H54 (cell line): ENCODE measurements around the gene OBSCN.
"Not testable (repeated sequence)": the region's sequence is repeated elsewhere in the genome, so short reads cannot be mapped to it uniquely, and the experiment has no call there.

Experiments
- DNase-seq: peaks from one replicate; pipeline ENCODE4 v3.0.0; 2011; ENCODE audit warnings: low spot score, mixed read lengths; ENCODE audit not compliant: insufficient read length
- FAIRE-seq: peaks from 3 replicates; lab custom pipeline; 2011; peaks lifted over from hg19 to GRCh38; lab: Jason Lieb, UNC
- POLR2A ChIP-seq: IDR thresholded peaks from 2 replicates; pipeline ENCODE4 v1.6.1; 2011; ENCODE audit warnings: low read depth, mild to moderate bottlenecking, low read length

The OBSCN gene

DNA sequence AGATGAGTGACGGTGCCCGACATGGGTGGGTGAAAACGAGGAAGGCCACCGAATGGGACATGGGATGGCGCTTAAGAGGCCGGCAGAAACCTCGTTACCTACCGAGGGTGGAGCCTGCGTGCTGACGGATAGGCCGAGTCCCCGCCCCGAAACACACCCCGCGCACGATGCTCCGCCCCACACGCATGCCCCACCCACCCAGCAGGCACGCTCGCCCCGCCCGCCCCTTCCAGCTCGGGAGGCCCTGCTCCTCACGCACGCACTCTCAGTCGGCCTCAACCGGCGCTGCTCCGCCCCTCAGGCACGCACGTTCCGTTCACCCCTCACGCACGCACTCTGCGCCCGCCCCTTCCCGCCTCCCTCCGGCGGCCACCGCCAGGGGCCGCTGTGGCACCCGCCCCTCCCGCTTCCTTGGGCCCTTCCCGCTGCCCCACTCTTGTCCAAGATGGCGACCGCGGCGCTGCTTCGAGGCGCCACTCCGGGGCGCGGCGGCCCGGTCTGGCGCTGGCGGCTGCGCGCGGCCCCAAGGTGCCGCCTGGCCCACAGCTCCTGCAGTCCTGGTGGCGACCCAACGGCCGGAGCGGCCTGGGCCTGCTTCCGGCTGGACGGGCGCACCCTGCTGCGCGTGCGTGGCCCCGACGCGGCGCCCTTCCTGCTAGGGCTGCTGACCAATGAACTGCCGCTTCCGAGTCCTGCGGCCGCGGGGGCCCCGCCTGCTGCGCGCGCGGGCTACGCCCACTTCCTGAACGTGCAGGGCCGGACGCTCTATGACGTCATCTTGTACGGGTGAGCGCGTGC lies 42.3 kb upstream of the OBSCN start, which contains the start of gene IBA57:
IBA57 (plus strand) TSS at position 433 of the 798 bp plus-strand sequence; CDS start at position 446, 13 bp downstream.
- peak; percentile 80 for TF ChIP-seq POLR2A
- no peak for FAIRE-seq
- DNase-seq = peak; percentile 98

DNA sequence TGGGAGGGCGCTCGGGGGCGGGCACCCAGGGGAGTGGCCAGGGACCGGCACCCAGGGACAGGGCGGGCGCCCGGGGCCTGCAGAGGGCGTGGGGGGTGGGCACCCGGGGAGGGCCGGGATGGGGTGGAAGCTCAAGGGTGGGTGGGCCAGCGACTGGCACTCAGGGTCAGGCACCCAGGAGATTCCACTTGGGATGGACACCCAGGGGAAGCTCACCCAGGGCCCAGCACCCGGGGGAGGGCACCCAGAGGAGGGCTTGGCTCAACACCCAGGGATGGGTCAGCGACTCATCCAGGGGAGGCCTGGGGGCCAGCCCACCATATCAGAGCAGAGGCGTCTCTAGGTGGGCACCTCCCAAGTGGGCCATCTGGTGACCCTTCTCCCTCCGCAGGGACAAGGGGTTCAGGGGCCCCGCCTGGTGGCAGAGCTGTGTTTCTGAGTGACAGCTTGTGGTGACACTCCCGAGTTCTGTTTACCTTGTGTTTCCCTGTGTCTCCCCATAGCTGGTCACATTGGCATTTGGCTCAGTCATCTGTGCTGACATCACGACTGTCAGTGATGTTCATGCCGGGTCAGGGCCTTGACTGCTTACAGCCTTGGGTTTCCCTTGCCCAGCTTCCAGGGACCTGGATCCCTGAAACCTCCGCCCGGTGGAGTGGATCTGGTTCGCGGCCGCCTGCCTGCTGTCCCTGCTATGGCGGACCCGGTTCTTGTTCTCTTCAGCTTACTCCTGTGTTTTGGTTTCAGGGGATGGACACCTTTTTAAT lies 41.5 kb upstream of the OBSCN start:
- FAIRE-seq = no peak

DNA sequence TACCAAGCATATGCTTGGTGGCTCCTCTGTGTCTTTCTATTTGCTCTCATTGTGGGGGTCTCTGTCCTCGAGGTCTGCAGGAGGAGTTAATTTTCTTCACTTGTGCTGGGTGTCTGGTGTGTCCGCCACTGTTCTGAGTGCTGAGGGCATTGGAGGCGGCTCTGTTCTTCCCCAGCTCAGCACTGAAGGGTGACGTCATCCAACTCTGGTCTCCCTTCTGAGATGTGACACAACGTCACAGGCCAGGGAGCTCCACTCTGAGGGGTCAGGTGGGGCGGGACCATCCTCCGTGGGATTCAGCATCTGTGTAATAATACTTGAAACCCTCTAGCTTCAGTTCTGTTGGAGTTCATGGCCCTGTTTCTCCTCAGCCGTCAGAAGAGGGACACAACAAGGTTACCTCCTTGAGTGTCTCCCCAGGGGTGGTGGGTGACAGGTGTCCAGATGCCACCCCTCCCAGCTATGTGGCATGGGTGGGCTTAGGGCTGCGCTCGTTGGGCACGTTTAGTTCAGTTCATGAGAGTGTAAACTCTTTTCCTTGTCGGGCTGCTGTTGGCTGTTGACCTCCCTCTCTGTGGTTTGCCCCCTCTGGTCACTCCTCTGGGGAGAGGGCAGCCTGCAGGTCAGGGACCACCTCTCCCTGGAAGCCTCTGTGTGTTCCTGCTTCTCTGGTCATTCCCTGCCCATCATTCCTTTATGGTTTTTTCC lies 39.1 kb upstream of the OBSCN start:
- no peak for FAIRE-seq

More for the DNA sequence above, 41.5 kb upstream of the OBSCN start:
- TF ChIP-seq POLR2A = no peak
- peak; percentile 72 for DNase-seq

DNA sequence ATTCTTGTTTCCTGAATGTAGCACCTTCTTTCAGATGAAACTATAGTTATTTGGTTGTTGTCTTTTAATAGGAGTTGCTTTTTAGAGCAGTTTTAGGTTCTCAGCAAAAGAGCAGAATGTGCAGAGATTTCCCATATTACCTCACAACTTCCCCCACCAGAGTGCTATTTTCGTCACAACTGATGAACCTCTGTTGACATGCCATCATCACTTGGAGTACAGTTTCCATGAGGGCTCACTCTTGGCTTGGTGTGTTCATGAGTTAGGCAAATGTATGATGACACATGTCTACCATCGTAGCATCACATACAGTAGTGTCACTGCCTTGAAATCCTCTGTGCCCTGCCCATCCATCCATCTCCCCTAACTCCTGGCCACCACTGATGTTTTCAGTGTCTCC lies 38.5 kb upstream of the OBSCN start:
- no peak for TF ChIP-seq POLR2A
- DNase-seq = no peak
- FAIRE-seq = no peak

More for the DNA sequence above, 39.1 kb upstream of the OBSCN start:
- no peak for DNase-seq
- no peak for TF ChIP-seq POLR2A

DNA sequence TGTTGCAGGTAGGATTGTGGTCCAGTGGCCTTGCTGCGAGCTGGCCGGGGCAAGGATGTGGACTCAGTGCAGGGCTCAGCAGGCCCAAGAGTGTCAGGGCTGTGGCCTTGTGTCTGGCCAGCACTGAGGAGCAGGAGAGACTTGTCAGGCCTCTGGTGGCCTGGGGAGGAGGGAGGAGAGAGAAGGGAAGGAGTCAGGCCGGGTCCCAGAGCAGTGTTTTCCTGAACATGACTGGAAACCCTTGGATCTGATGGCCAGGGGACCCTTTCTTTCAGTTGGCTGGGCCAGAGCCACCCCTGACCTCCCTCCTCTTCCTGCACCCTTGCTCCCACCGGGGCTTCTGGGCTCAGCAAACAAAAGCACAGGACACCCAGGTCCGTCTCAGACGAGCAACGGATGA lies 37.2 kb upstream of the OBSCN start:
- TF ChIP-seq POLR2A = no peak
- DNase-seq (no peak), FAIRE-seq (no peak)

DNA sequence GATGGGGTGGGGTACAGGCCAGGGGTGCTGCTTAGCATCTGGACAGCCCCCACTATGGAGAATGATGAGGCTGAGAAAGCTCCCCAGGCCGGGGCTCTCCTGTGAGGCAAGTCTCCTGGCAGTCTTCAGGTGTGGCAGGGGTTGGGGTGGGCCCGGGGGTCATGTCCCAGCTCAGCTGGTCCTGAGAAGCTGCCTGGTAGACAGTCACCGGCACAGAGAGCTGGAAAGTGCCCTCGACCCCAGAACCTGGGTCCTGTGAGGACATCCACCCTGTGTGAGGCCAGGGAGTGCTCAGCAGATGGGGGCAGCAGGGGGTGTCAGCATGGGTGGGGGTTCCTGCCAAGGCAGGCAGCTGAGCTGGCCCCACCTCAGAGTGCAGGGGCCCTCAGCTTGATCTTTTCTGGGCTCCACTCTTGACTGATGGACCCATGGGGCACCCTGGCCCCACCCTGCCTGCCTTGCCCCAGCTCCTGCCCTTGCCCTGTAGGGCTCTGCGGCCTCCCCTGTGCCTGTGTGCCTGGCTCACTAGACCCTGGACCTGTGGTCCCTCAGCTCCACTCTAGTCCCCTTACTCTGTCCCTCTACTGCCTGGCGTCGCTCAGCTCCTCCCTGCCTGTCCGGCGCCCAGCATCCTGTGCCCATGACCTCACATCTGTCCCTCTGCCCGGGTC lies 36.5 kb upstream of the OBSCN start:
- no peak for TF ChIP-seq POLR2A
- FAIRE-seq (no peak), DNase-seq (no peak)

DNA sequence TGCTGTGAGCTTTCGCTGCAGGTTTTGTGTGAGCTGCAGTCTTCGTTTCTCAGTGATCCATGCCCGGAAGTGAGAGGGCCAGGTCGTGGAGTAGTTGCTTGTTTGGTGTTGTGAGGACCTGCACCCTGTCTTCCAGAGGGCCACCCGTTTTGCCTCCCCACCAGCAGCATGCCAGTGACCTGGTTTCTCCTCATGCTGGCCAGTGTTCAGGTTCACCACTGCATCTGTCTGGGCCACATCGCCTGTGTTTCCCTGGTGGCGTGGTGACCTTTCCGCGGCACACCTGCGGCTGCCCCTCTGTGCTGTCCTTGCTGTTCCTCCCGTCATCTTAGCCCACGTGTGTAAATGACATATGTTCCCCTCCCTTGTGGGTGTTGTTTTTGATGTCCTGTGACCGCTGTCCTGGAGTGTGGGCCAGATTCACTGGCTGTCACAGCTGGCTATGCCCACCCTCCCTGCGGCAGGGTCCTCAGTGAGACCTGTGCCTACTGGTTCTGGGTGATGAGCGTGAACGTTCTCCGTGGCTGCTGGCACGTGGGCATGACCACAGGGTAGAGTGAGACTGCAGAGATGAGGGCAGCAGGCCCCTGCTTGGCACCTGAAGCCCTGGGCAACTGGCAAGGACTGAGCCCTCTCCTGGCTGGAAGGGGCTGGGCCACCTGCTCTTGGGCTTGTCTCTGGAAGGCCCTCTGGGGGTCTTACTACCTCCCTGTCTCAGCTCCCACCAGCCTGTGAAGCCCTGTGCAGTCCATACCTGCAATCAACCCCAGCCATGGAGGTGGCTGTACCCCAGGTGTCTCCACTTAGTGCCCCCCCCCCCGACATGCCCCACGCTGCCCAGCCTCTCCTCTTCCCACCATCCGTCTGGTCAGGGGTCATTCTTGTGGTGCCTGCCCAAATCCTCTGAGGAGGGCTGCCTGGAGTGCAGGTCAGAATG lies 35.0 kb upstream of the OBSCN start:
- no peak for DNase-seq
- FAIRE-seq = no peak
- TF ChIP-seq POLR2A = no peak

DNA sequence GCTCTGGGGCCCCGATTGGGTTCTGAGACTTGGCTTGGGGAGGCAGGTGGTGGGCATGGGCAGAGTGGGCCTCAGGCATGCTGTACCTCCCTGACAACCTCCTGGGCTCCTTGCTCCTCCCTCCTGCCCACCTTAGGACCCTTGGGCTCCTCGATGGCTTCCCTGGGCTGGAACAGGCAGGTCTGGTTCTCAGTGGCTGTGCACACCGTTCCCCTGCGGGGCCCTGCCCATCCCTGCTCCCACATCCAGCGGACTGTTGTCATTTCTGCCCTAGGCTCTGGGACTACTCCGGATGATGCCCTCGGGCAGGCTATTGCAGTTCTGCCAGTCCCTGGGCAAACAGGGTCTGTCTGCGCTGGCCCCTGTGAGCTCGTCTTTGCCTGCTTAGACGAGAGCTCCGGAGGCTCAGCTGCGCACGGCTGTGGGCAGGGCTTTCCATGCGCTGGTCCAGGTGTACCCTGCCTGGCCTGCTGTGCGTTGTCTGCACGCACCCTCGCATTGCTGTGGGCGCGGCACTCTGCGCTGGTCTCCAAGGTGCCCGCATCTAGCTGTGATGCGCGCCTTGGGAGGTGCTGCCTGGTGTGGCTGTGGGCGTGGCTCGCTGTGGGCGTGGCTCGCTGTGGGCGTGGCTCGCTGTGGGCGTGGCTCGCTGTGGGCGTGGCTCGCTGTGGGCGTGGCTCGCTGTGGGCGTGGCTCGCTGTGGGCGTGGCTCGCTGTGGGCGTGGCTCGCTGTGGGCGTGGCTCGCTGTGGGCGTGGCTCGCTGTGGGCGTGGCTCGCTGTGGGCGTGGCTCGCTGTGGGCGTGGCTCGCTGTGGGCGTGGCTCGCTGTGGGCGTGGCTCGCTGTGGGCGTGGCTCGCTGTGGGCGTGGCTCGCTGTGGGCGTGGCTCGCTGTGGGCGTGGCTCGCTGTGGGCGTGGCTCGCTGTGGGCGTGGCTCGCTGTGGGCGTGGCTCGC lies 34.0 kb upstream of the OBSCN start:
- DNase-seq, FAIRE-seq: not testable (repeated sequence)

DNA sequence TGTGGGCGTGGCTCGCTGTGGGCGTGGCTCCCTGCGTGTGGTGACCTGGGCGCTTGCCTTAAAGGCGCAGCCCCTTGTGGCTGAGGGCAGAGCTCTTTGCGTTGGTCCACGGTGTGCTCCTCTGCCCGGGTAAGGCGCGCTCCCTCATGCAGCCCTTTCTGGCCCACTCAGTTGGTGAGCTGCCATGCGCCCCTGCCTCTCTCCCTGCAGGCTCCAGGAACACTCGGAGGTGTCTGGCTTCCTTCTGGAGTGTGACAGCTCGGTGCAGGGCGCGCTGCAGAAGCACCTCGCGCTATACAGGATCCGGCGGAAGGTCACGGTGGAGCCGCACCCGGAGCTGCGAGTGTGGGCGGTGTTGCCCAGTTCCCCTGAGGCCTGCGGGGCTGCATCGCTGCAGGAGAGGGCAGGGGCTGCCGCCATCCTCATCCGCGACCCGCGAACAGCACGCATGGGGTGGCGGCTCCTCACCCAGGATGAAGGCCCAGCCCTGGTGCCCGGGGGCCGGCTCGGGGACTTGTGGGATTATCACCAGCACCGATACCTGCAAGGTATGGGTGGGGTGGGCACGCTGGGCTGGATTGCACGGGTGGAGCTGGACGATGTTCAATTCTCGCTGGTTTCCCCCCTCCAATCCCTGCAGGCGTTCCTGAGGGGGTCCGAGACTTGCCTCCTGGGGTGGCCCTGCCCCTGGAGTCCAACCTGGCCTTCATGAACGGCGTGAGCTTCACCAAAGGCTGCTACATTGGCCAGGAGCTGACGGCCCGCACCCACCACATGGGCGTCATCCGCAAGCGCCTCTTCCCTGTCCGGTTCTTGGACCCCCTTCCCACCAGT lies 33.1 kb upstream of the OBSCN start:
- FAIRE-seq (no peak), DNase-seq (no peak)
- TF ChIP-seq POLR2A = no peak

DNA sequence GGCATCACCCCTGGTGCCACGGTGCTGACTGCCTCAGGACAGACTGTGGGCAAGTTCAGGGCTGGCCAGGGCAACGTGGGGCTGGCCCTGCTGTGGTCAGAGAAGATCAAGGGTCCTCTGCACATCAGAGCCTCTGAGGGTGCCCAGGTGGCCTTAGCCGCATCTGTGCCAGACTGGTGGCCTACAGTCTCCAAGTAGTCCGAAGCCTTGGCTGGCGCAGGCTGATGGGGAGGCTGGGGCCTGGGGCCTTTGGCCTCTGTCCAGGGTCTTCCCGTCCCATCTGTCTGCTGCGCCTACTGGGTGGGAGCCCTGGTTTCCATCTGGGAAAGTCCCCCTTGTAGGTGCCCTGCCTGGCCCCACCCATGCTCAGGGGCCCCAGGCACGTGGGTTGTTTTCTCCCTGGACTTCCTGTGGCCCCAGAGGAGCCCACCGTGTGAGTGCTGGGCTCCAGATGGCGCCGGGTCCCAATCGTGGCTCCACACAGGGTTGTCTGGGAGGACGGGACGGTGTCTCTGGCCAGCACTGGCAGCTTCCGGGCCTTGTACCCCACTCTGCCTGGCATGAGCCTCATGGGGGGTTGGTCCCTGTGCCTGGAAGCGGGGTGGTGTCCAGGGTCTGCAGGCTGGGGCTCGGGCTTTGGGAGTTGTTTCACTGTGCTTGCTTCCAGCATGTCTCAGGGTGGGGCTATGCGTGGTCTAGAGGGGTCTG lies 32.4 kb upstream of the OBSCN start:
- FAIRE-seq (no peak), DNase-seq (no peak)
- no peak for TF ChIP-seq POLR2A

DNA sequence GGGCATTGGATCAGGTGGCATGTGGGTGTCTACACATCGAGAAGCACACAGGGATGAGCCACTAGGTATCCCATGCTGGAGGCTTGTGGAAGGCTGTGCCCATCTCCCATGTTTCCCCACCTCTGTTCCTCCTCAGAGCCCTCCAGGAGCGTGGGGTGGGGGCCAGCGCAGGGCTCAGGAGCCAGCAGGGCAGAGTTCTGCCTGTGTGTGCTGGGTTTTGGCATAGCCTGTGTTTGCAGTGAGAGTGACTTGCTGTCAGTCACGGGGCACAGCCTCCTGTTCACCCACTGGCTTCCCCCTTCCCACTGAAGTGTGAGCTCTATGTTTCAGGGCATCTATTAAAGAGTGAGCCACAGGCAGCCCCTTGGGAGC lies 31.8 kb upstream of the OBSCN start:
- FAIRE-seq (no peak), DNase-seq (no peak)
- no peak for TF ChIP-seq POLR2A
